Measurements from ENCODE around the gene PPP1R3D. TPM values are rescaled to one million over a fixed set of nuclear protein-coding genes. Genes with fewer than 3 reads are reported as not detected.

The PPP1R3D gene
- 7.8 TPM for total RNA-seq

DNA sequence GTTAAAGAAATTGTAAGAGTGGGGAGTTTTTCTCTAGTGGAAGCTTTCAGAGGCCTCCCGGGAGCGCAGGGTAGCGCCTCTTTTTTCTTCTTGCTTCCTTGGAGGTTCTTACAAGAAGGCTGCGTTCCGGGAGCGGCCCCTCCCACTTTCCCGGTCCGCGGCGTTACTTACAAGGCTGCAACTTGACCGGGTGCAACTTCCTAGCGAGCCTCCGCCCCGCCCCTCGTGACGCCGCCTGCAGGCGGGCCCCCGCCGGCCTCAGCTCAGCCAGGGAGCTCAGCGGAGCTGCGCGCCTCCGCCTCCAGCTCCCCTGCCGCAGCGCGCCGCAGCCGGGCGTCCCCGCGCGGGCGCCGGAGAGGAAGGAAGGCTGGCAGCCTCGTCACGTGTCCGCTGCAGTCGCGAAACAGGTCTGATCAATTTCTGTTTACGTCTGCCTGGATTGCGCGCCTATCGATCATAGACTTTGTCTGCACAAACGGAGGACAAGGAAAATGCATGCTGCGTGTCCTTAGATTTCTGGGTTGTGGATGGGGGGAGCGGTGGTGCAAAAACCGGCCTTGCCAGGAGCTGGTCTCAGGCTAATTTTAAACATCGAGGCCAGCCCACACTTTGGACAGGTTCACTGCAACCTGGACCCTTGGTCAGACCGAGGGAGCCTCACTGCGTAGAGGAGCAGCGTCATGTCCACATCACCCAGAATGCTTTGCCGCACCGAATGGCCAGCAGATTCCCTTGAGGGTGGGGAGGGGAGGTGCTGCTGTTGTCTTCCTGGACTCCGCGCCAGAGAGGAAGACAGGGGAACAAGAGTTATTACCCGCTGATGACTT lies at the start of gene PPP1R3D, which contains the start of gene FAM217B:
Gene PPP1R3D, minus strand, starts transcription at position 177 of the 827 bp plus-strand sequence. CDS start 374 bp downstream, outside the sequence.
Gene FAM217B, plus strand, starts transcription at position 261 of the 827 bp plus-strand sequence. CDS start 3,555 bp downstream, outside the sequence.

DNA sequence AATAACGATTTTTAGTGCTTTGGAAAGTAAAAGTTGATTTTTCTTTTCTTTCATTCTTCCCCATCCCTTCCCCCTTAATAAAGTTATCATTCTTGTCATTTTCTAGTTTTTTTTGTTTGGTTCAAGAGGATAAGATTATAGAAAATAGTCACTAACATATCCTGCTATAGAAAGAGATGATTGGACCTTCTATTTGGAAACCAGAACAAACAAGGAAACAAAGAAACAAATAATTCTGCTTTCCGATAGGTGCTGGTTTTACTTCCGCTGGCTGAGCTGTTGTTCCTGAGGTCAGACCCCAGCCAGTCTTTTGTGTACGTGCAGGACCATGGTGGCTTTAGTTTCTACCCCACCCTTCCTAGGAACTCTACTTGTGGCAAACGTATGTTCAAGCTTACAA lies 18.0 kb upstream of the PPP1R3D start, which contains the start of gene CDH26:
Gene CDH26, plus strand, starts transcription at position 301 of the 400 bp plus-strand sequence. CDS start 304 bp downstream, outside the sequence.

GRCh38 chr20:59933296-59933848 lies 6.7 kb downstream of the PPP1R3D start, which contains the start of gene SYCP2:
Gene SYCP2, minus strand, starts transcription at chr20:59933637. Its CDS starts 11,224 bp downstream, at chr20:59922413.

Other genes with a start within 250 kb of the PPP1R3D start
- 8.4 TPM for gene SYCP2, start 6.7 kb downstream of the PPP1R3D start, total RNA-seq
- 15.4 TPM for gene FAM217B, start 84 bp upstream of the PPP1R3D start, total RNA-seq
- gene CDH26, start 18.1 kb upstream of the PPP1R3D start, total RNA-seq: 6.4 TPM